NCI-H1436 (cell line): ENCODE measurements around the gene NEXN.
"Not testable (repeated sequence)": the region's sequence is repeated elsewhere in the genome, so short reads cannot be mapped to it uniquely, and the experiment has no call there.

Experiments used
- DNase-seq: peaks from one replicate; lab custom pipeline; 2025; lab: John Stamatoyannopoulos, UW

NEXN gene

DNA sequence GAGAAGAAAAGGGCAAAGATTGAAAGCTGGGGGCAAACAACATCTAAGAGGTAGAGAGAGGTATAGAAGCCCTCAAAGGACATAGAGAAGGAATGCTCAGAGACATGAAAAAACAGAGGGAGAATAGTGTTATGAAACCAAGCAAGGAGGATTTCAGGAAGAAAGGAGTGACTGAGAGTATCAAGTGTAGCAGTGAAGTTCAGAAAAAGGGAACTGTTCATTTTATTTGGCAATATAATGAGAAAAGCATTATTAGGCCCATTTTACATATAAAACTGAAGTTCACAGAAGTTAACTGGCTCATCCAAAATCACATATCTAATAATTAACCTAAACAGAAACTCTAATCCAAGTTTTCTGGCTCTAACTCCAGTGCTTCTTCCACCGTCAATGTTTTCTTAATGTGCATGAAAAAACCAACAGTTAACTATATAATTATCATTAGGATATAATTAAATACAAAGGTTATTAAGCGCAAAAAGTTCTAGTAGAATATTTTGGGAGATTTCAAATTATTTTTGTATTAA is 17.7 kb downstream of the NEXN start:
- DNase-seq, result no peak

DNA sequence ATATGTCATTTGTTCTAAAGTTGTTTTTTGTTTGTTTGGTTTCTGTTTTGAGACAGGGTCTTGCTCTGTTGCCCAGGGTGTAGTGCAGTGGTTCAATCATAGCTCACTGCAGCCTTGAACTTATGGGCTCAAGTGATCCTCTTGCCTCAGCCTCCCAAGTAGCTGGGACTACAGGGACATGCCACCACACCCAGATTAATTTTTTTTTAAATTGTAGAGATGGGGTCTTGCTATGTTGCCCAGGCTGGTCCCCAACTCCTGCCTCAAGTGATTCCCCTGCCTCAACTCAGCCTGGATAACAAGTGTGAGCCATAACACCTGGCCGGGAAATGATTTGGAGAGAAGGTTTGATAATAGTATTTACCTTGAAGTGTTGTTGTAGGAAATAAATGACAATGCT is 18.2 kb downstream of the NEXN start:
- DNase-seq, result no peak

DNA sequence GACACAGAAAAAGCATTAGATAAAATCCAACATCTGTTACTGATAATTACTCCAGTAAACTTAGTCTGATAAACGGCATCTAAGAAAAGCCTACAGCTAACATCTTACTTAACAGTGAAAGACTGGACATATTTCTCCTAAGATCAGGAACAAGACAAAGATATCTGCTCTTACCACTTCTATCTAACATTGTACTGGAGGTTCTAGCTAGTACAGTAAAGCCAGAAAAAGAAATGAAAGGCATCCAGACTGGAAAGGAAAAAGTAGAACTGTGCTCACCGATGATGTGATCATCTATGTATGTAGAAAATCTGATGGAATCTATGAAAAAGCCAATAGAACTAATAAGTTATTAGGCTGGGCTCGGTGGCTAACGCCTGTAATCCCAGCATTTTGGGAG is 21.7 kb downstream of the NEXN start:
- DNase-seq, result no peak

DNA sequence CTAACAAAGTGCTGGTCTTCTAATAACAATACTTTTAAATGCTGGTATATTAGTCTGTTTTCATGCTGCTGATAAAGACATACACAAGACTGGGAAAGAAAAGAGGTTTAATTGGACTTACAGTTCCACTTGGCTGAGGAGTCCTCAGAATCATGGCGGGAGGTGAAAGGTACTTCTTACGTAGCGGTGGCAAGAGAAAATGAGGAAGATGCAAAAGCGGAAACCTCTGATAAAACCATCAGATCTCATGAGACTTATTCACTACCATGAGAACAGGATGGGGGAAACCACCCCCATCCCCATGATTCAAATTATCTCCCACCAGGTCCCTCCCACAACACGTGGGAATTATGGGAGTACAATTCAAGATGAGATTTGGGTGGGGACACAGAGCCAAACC is 30.5 kb downstream of the NEXN start:
- DNase-seq, result not testable (repeated sequence)

DNA sequence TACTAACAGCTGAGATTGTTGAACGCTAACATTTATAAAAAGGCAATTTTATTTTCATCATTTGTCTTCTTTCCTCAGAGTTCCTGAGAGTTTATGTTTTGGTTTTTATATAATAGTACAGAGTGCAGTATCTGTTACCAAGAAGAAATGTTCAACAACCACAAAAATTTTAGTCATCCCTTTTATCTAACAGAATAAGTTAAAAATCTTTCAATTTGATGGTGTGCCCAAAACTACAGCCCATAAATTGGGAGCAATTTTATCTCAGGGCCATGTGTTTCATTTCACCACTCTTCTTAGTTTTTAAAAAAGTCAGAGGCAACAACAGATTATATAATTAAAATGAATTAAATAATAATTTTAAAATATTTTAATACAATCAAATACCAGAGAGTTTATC is 37.1 kb downstream of the NEXN start:
- DNase-seq, result no peak

DNA sequence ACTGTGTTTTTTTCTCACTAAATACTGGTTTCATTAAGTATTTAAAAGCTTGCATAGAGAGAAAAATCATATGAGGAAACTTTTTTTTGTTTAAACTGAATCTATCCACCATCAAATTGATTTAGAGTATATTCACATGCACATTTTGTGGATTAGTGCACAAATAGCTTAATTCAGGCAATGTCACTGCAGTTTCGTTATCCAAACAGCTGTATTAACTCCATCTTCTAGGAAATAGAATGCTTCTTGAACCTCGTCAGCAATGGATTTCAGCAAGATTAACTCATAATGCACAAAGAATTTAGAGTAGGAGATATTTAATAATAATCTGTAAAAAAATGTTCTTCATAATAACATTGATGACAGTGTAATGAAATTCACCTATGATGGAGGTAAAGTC is 37.5 kb downstream of the NEXN start:
- DNase-seq, result no peak

DNA sequence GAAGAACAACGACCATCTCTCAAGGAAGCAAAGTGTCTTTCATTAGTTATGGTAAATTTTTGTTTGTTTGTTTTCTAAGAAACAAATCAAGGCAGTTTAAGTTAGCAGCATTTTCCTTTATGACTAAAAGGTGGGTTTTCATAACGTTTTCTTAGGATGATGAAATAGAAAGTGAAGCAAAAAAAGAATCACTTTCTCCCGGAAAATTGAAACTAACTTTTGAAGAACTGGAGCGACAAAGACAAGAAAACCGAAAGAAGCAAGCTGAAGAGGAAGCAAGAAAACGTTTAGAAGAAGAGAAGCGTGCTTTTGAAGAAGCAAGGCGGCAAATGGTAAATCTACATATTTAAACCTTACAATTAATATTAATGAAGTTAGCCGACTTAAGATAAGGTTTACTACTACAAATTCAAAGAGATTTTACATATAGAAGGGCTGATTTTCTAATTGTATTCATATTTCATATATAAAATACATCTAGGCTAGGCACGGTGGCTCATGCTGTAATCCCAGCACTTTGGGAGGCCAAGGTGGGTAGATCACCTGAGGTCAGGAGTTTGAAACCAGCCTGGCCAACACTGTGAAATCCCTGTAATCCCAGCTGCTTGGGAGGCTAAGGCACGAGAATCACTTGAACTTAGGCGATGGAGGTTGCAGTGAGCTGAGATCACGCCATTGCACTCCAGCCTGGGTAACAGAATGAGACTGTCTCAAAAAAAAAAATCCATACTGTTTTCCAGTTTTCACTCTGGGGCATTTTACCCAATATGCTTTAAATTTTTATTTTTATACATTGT is 38.3 kb downstream of the NEXN start:
- DNase-seq, result no peak

DNA sequence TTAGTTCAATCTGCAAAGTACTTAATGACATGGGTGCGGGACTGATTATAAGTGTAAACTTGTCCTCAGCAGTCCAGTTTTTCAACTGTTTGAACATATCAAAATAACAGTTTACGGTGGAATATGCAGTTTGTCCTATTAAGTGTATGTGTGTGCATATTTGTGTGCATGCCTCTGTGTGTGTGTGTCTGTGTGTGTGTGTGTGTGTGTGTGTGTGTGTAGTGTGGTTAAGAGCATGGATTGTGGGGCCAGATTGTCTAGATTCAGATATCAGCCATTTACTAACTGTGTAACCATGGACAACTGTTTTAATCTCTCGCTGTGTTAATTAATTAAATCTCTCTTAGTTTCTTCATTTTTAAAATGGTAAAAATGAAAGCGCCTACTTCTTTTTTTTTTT is 39.0 kb downstream of the NEXN start:
- no peak for DNase-seq

DNA sequence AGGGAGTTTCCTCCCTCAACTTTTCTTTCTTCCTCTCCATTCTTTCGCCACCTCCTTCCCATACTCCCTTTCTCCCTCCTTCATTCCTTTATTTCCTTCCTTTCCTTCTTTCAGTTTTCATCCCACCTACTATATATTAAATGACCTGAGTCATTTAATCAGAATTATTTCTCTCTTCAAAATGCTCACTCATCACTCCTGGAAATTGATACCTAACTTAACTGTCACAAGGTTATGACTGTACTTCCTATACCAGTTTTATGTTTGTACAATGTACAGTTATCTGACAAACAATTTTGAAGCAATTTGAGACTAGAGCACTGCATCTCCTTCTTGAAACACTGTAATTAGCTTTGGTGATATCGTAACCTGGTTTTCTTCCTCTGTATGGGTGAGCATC is 41.4 kb downstream of the NEXN start:
- DNase-seq, result no peak

DNA sequence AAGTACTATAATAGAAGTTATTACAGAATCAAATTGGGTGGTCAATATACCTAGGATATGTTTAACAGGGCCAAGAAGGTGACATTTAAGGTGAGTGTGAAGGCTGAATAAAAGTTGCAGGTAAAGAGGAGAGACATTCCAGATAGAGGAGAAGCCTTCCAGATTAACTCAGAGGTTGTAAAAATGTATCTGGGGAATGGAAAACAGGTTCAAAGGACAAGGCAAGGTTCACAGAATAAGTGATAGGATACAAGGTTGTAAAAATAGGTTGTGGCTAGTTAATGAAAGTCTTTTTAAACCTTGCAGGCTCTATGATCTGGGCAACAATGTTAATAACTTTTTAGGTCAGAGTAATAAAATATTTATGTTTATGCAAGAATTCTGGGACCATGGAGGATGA is 50.2 kb downstream of the NEXN start:
- DNase-seq, result no peak

DNA sequence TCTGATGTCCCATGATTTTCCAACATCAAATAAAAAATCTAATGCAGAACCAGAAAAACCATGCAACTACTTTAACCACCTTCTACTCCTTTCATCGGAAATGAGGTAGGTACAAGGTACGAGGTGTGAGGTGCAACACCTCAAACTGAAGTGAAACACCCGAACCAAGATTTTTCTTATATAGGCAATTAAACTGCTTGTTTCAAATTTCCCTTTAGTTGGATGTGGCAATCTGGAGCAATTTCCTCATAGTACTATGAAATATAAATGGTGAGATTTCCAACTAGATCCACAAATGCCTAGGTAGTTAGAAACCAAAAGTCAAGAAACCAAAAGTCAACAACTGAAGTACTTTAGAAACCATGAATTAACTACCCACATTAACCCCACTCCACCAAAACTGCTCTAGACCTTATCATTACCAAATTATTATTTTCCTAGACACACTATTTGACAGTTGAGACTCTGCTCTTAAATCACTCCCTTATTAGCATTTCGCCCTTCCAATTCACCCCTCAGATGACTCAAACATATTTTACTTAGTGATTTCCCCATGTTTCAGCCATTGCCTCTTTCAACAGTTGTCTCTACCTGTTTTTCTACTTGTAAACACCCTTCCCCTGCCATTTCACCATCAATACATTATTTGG is 52.6 kb downstream of the NEXN start:
- DNase-seq, result no peak

DNA sequence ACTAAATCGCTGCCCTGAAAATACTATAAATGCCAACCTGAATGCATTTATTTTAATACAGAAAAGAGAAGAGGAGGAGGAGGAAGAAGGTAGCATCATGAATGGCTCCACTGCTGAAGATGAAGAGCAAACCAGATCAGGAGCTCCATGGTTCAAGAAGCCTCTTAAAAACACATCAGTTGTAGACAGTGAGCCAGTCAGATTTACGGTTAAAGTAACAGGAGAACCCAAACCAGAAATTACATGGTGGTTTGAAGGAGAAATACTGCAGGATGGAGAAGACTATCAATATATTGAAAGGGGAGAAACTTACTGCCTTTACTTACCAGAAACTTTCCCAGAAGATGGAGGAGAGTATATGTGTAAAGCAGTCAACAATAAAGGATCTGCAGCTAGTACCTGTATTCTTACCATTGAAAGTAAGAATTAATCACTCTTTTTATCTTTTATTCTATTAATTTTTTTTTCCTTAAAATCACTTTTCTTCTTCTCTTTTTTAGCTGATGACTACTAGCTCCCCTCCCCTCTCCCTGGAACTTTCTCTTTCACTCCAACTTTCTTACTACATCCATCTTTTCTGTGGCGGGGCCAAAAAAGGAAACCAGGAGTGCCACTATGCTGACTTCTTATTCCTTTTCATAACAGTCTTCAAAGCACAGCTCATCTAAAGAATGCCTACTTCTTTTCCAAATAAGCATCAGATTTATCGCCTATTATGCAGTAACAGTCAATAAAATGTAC is 54.1 kb downstream of the NEXN start:
- no peak for DNase-seq

DNA sequence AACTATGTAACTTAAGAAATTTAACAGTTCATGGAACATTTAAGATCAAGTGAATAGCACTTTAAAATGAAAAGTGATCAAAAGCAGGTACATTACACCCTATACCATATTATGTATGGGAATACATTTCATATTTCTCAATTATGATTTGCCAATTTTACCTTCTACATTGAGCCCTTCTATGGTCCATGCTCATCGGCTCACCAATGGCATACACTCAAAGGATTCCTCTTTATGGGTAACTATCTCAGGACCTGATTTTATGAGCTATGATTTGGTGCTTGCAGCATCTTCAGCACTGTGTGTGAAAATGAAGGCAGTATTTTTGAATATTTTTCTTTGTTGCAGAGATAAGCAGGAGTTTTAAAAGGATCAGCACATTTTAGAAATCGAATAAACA is 56.9 kb downstream of the NEXN start:
- no peak for DNase-seq

DNA sequence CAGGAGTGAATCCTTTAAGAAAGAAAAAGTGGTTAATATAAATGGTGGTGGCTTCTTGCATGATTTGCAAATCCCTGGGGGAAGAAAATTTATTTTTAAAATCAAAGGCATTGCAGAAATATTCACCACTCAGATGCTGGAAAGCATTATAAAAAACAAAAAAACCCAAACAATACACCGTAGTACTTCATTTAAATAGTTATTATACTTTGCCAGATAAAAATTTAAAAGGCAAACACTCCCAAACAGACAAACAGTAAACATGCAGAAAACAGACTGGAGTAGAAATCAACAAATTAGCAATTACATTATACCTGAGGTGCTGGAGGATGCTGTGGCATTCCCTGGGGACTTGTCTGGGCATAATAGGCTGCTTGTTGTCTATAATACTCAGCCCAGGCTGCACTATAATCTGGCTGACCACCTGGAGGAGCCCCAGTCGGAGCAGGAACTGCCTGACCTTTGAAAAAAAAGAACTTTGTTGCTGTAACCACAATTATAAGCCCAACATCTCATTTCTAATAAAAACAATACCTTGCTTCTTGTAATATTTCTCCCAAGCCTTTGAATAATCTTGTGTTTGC is 60.5 kb downstream of the NEXN start:
- DNase-seq, result peak; percentile 29

DNA sequence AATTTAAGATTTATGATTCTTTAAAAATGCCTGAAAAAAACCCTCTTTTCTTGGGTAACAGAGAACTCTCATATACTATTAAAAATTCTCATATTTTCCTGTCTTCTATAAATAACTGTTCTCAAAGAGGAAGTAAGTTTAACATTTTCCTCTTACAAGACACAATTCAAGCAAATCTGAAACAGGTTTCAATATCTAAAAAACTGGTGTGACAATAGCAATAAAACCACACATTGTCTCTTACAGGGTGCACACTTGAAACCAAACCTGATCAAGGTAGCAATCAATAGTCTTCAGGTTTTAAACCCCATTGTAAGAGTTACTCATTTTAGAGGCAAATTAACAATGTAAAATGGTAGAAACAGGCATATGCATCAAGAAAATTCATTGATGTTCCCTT is 62.4 kb downstream of the NEXN start:
- DNase-seq, result no peak

DNA sequence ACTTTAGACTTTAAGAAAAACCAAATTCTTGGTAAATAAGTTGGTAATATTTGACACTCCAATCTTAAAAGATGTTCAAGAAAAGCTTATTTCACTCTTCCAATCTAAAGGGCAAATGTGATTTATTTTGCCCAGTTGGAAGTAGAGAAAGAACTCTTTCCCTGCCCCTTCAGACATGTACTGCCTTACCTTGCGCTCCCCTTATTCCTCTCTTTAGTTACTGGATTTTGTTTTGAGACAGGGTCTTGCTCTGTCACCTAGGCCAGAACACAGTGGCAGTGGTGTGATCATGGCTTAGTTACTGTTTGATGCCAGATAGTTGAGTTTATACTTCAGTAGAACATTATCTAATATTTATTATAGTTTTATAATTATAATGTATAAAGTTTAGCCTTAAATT is 62.9 kb downstream of the NEXN start:
- DNase-seq, result no peak

DNA sequence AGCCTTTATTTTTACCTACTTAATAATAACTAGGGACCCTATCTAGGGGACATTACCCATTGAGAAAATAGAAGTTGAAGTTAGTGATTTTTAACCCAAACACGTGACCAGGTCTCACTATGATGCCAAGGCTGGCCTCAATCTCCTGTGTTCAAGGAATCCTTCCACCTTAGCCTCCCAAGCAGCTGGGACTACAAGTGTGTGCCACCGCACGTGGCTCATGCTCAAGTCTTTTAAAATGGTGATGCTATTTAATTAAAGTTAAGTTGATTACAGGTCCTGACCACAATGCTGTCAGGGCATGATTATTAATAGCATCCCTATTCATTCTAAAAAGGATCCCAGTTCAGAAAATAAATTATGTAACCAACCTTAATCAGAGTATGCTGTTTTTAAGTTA is 65.5 kb downstream of the NEXN start:
- no peak for DNase-seq

DNA sequence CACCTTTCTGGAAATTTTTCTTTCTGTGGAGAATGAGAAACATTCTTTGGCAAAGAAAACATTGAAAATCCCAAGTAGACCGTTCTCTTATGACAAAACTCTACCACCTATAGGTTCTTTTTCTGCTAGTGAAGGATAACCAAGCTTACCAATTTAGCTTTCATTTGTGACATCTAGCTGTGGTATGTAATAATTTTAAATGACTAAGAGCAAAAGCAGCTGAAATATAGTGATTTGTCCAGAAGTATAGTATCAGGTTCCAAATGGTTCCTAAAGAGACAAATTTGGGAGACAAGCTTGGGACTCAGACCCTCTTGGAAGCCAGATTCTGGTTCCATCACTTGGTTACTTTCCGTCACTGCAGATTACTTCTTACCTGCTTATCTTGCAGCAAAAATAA is 66.1 kb downstream of the NEXN start:
- DNase-seq, result no peak

DNA sequence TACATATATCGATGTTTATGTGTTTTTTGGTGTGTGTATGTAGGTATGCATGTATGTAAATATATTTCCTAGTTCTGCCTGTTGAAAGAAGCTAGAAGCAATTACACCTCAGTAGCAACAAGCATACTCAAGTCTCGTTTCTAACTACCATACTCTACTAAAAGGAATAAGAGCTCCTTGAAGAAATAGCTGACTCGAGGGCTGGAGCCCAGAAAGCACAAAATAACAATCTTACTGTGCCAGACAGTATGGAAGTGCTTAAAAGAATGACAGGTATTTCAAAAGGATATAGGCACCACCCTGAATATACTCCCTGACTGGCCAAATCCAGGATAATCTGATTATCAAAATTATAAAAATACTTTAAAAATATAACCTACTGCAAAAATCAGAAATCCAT is 67.3 kb downstream of the NEXN start:
- no peak for DNase-seq

DNA sequence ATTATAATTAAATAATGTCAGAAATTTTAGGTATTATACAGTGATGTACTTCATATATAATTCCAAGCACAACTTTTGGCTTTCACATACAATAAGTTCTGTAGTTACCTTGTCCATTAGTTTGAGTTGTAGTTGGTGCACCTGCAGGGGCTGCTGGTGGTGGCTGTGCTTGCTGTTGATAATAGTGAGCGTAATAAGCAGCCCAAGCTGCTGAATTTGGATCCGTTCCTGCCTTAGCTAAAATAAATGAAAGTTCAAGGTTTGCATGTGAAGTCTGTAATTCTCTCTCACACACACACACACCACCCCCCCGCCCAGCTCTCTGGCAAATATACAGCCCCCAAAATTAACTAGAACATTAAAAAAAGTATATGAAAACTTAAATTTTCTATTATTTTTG is 68.0 kb downstream of the NEXN start:
- DNase-seq, result no peak

DNA sequence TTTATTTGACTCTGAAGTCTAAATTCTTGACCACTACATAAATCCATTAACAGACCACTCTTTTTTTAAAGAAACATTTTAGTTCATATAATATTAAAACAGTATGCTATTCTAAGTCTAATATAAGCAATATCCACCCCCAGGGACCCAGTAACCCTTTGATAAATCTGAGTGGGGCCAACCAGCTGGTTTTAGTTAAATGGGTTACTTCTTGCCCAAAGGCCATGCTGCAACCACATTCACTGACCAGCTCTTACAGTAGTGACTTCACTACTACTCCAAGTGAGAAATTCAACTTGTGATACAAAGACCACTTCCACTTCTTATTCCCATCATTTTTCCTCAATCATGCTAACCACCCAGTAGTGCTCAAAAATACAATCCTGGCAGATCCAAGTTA is 70.0 kb downstream of the NEXN start:
- no peak for DNase-seq

DNA sequence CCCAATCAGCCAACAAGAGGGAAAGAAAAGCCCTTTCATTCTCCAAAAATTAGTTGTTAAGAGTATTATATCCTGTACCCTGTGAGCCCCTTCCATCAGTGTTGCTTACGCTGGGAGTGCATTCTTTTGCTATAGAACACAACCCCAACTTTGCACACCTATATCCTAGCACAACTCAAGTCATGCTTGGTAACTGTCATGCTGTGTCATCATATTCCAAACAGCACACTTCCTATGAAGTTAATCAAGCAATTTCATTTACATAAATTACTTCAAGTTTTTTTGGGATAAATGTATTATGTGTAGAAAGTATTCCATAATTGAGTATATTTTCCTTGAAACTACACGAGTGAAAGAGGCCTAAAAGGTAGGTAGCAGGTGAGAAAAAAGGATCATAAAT is 70.4 kb downstream of the NEXN start:
- DNase-seq, result no peak

DNA sequence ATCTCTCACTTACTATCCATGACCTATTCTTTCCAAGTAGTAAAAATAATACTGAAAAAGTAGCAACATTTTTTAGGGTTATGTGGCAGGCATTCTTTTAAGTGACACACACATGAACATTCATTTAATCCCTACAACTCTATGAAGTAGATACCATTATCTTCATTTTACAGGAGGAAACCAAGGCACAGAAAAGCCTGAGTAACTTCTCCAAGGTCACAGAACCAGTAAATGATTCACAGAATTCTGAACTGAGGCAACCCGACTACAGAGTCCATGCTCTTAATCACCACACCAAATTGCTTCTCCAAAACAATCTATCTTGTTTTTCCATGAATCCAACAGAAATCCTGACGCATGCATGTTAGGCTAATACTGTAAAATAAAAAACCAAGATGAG is 73.0 kb downstream of the NEXN start:
- DNase-seq, result no peak
